HCT116 (cell line): ENCODE measurements around the gene PRKAB2. TPM values are rescaled to one million over a fixed set of nuclear protein-coding genes. Genes with fewer than 3 reads are reported as not detected.

ENCODE experiments used
- ATAC-seq: fragments of 200-7000 bp; cut with Tn5 transposase; 2 replicates; pipeline ENCODE4 v1.9.1; 2020; ENCODE audit warnings: mild to moderate bottlenecking, moderate library complexity
- BruUV-seq: library from RNA; stranded (reverse); fragments of 400-500 nt; replicated peaks from 2 replicates; lab custom pipeline; 2021; lab: Mats Ljungman, UMichigan
- CTCF ChIA-PET: fragments of 300-600 bp; sonication (Branson Sonifier 250); formaldehyde crosslinking; loops from one replicate; lab custom pipeline; 2021; ENCODE audit warnings: antibody characterized with exemption; lab: Charles Lee
- POLR2A ChIA-PET: fragments of 300-600, 350-600 bp; sonication (Branson Sonifier 250); formaldehyde crosslinking; loops from one replicate; lab custom pipeline; 2021; ENCODE audit warnings: antibody characterized with exemption; lab: Charles Lee
- RAD21 ChIA-PET, 2 experiments: fragments of 300-600 bp; sonication (Branson Sonifier 250); formaldehyde crosslinking; loops; one replicate each; lab custom pipeline; 2023; ENCODE audit warnings: low total read pairs in 2 of 2; ENCODE audit not compliant: uncharacterized antibody in 2 of 2, unreplicated experiment in 2 of 2, low non-redundant PET in 1 of 2; lab: Charles Lee
- DNase-seq: peaks from one replicate; pipeline ENCODE4 v3.0.0-alpha.2; 2010; ENCODE audit warnings: low read depth, low spot score
- H2AFZ ChIP-seq: fragments of 200-600 bp; shearing (Covaris generic), sonication (generic); 2 replicates; pipeline ENCODE4 v1.6.1; 2017; ENCODE audit warnings: low read depth, mixed run types, mixed read lengths, antibody characterized with exemption, low read length; ENCODE audit not compliant: poor library complexity, severe bottlenecking
- H3K27ac ChIP-seq: 2 replicates; pipeline ENCODE4 v1.5.1; 2012; ENCODE audit warnings: low read depth, low read length
- H3K27me3 ChIP-seq: fragments of 200-600 bp; sonication (generic); 2 replicates; pipeline ENCODE4 v1.6.1; 2016; ENCODE audit warnings: mixed run types, low read length, mixed read lengths; ENCODE audit not compliant: insufficient read depth
- H3K36me3 ChIP-seq, 2 experiments: fragments of 200-500 bp in 1 of 2; fragments of 200-600 bp in 1 of 2; sonication (Bioruptor generic) in 1 of 2; sonication (generic) in 1 of 2; 2 replicates each; pipeline versions ENCODE4 v1.5.1 to v1.6.1; 2014 to 2016; ENCODE audit warnings: low read length in 2 of 2, inconsistent platforms in 1 of 2, mixed read lengths in 1 of 2, mixed run types in 1 of 2; ENCODE audit not compliant: insufficient read depth in 2 of 2, control insufficient read depth in 1 of 2
- H3K4me1 ChIP-seq, 2 experiments: fragments of 200-600 bp in 1 of 2; sonication (generic) in 1 of 2; 2 replicates each; pipeline versions ENCODE4 v1.5.1 to v1.6.1; 2012 to 2017; ENCODE audit warnings: low read length in 2 of 2, inconsistent platforms in 1 of 2, mild to moderate bottlenecking in 1 of 2, mixed read lengths in 1 of 2, mixed run types in 1 of 2, moderate library complexity in 1 of 2; ENCODE audit not compliant: insufficient read depth in 2 of 2, control insufficient read depth in 1 of 2
- H3K4me2 ChIP-seq: fragments of 200-600 bp; sonication (generic); 2 replicates; pipeline ENCODE4 v1.6.1; 2017; ENCODE audit warnings: mixed run types, low read length, mixed read lengths
- H3K4me3 ChIP-seq, 2 experiments: fragments of 200-600 bp in 1 of 2; sonication (generic) in 1 of 2; replicated peaks in 1 of 2; 2 replicates each; pipeline ENCODE4 v1.5.1; 2011 to 2016; ENCODE audit warnings: low read length in 2 of 2, control low read depth in 1 of 2, low read depth in 1 of 2, mild to moderate bottlenecking in 1 of 2, mixed read lengths in 1 of 2, mixed run types in 1 of 2
- H3K79me2 ChIP-seq: fragments of 200-600 bp; sonication (generic); 2 replicates; pipeline ENCODE4 v1.6.1; 2017; ENCODE audit warnings: mild to moderate bottlenecking, mixed run types, low read length, moderate library complexity, mixed read lengths; ENCODE audit not compliant: insufficient read depth
- H3K9ac ChIP-seq: fragments of 200-600 bp; sonication (generic); 2 replicates; pipeline ENCODE4 v1.6.1; 2016; ENCODE audit warnings: low read length, mixed read lengths
- H3K9me2 ChIP-seq: fragments of 200-600 bp; sonication (generic), shearing (Covaris generic); 2 replicates; pipeline ENCODE4 v1.6.1; 2017; ENCODE audit warnings: mixed run types, mild to moderate bottlenecking, moderate library complexity; ENCODE audit not compliant: insufficient read depth
- H3K9me3 ChIP-seq, 2 experiments: fragments of 200-500 bp in 1 of 2; fragments of 200-600 bp in 1 of 2; sonication (Bioruptor generic) in 1 of 2; sonication (generic) in 1 of 2; 2 replicates each; pipeline ENCODE4 v1.6.1; 2014 to 2017; ENCODE audit warnings: low read length in 2 of 2, mixed read lengths in 2 of 2, inconsistent platforms in 1 of 2, low read depth in 1 of 2, mild to moderate bottlenecking in 1 of 2, mixed run types in 1 of 2, moderate library complexity in 1 of 2; ENCODE audit not compliant: control insufficient read depth in 1 of 2, insufficient read depth in 1 of 2
- H4K20me1 ChIP-seq: fragments of 200-600 bp; sonication (generic), shearing (Covaris generic); 2 replicates; pipeline ENCODE4 v1.6.1; 2017; ENCODE audit warnings: mixed run types, mild to moderate bottlenecking, moderate library complexity; ENCODE audit not compliant: insufficient read depth
- EZH2 ChIP-seq: fragments of 200-600 bp; sonication (generic); IDR thresholded peaks from 2 replicates; pipeline ENCODE4 v1.6.1; 2017; ENCODE audit warnings: antibody characterized with exemption, mixed run types
- POLR2A ChIP-seq: IDR thresholded peaks from 2 replicates; pipeline ENCODE4 v1.7.0; 2011; ENCODE audit warnings: borderline replicate concordance; ENCODE audit not compliant: insufficient read depth, insufficient read length; ENCODE audit errors: extremely low read depth
- RAD21 ChIP-seq: IDR thresholded peaks from 2 replicates; pipeline ENCODE4 v1.6.1; 2012; ENCODE audit warnings: low read depth, mild to moderate bottlenecking
- SP1 ChIP-seq: IDR thresholded peaks from 2 replicates; pipeline ENCODE4 v1.6.1; 2012; ENCODE audit warnings: low read depth
- intact Hi-C: fragments of 100-400 bp; cut with micrococcal nuclease; formaldehyde crosslinking; loops from 2 replicates; pipeline ENCODE4 v1.10.0; 2022
- total RNA-seq: library from RNA; stranded (reverse); gene quantifications from one replicate; pipeline ENCODE4 v1.2.1, GENCODE V29; 2021; ENCODE audit not compliant: unreplicated experiment
- TF ChIP-seq, protein P1 (sequence below): IDR thresholded peaks from 2 replicates; pipeline ENCODE4 v1.6.1; 2012

The PRKAB2 gene
- total RNA-seq, 1 experiment from 2014 or later = 10.9 TPM

DNA sequence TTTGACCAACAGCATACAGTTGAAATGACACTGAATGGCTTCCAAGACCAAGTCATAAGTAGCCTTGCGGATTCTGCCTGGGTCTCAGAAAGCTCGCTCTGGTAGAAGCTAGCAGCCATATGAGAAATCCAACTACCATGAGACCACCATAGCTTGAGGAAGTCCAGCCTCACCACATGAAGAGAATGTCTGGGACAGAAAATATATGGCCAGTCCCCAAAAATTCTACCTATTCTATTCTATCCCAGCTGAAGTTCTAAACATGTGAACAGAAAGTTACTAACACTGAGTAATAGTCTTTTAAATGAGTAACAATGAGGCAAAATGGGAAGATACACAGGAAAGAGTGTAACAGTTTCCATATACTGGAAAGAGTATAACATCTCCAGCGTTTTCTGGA, 43.9 kb upstream of the PRKAB2 start (continued):
- TF ChIP-seq RAD21 (no peak), EZH2 (no peak)
- TF ChIP-seq, protein P1, sequence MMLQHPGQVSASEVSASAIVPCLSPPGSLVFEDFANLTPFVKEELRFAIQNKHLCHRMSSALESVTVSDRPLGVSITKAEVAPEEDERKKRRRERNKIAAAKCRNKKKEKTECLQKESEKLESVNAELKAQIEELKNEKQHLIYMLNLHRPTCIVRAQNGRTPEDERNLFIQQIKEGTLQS = no peak

DNA sequence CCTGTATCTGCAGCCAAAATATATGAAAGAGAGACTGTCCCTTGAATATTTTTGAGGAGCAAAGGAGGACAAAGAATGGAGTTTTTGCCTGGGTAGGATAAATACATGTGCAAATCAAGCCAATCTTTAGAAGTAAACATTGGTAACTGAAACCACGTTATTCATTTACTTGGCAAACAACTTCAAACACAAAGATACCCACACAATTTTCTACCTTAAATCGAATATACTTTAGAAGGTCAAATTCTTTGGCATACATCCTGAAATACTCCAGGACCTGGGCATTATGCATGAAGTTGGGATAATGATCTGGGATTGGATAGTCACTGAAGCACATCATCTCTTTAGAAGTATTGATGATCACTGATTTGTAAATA, 43.3 kb upstream of the PRKAB2 start:
- RAD21 ChIA-PET = no interaction called here
- no peak for ATAC-seq

DNA sequence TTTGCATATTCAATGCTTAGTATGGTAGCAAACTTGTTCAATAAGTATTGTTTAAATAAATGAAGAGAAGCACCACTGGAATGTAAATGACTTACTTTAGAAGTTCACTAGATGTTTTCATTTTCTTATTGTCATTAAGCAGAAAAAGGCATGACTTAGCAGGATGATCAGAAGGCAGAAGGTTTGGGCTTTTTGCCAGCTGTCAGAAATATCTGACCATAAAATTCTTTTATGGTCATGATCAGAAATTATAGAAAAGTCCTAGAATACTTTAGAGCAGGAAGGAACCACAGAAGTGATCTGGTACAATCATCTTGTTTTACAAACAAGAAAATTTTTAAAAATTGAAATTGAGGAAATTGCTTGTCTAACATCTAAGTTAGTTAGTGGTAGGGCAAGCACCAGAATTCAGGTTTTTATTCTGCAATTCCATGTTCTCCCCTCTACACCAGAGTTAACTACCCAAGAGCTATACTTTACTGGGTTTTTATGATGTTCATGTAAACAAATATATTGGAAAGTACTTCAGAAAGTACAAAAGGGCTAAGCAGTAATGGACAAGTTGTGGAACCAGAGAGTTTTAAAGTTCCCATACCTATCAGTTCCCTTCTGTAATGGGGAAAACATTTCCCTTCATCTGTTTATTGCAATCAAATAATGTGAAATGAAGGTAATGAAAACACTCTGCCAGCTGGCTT, 42.7 kb upstream of the PRKAB2 start:
- no peak overlapping the region for H3K9ac ChIP-seq
- no peak overlapping the region for H3K4me3 ChIP-seq
- H3K27me3 ChIP-seq = no peaks in the 10 kb centered on the region
- H3K4me1 ChIP-seq = 0 out of 4 replicates have a peak, but pooled peaks cover 0 to 3% of the 10 kb centered on the region in 2 experiments
- H2AFZ ChIP-seq = no peak overlapping the region
- H3K4me2 ChIP-seq = no peak overlapping the region
- TF ChIP-seq POLR2A = no peak
- no peak for TF ChIP-seq SP1
- H3K9me3 ChIP-seq = no peaks in the 10 kb centered on the region
- no peak overlapping the region for H3K27ac ChIP-seq
- ATAC-seq = no peak
- POLR2A ChIA-PET = no interaction called here
- H3K36me3 ChIP-seq = no peaks in the 10 kb centered on the region
- H3K9me2 ChIP-seq = no peaks in the 10 kb centered on the region
- H4K20me1 ChIP-seq = no peaks in the 10 kb centered on the region
- intact Hi-C loops = no loop called here
- no TSS peak for BruUV-seq
- RAD21 ChIA-PET = no interaction called here
- DNase-seq = no peak
- no peaks in the 10 kb centered on the region for H3K79me2 ChIP-seq
- CTCF ChIA-PET = no interaction called here

More for the DNA sequence above, 43.3 kb upstream of the PRKAB2 start:
- intact Hi-C loops = no loop called here
- H3K9ac ChIP-seq = no peak overlapping the region
- TF ChIP-seq EZH2 = no peak
- H3K36me3 ChIP-seq = no peaks in the 10 kb centered on the region
- no peak for DNase-seq
- H3K27me3 ChIP-seq = no peaks in the 10 kb centered on the region
- no peak overlapping the region for H2AFZ ChIP-seq
- H3K79me2 ChIP-seq = no peaks in the 10 kb centered on the region
- no TSS peak for BruUV-seq
- H3K4me1 ChIP-seq = 0 out of 4 replicates have a peak, but pooled peaks cover 0 to 3% of the 10 kb centered on the region in 2 experiments
- POLR2A ChIA-PET = no interaction called here
- CTCF ChIA-PET = no interaction called here
- no peak overlapping the region for H3K4me2 ChIP-seq
- no peaks in the 10 kb centered on the region for H3K9me3 ChIP-seq
- no peaks in the 10 kb centered on the region for H3K9me2 ChIP-seq
- H3K27ac ChIP-seq = no peak overlapping the region
- no peak overlapping the region for H3K4me3 ChIP-seq
- H4K20me1 ChIP-seq = no peaks in the 10 kb centered on the region
